ENCODE results near the gene SLC4A1AP.

SLC4A1AP gene

GRCh38 chr2:27727257-27727656, 63.6 kb downstream of the SLC4A1AP start:
- ATAC-seq (ENCODE audit: low read depth): no peak

GRCh38 chr2:27728081-27728858, 64.6 kb downstream of the SLC4A1AP start:
- Histone ChIP-seq H3K27ac (ENCODE audit: poor library complexity, severe bottlenecking) (no peak overlapping the region), H3K9me3 (ENCODE audit: severe bottlenecking) (no peaks in the 10 kb centered on the region), H3K4me3 (ENCODE audit: severe bottlenecking) (no peak overlapping the region), H3K4me1 (ENCODE audit: insufficient read depth, poor library complexity, severe bottlenecking) (peaks cover 2% of the 10 kb centered on the region), H3K27me3 (ENCODE audit: insufficient read depth, poor library complexity, severe bottlenecking) (no peaks in the 10 kb centered on the region), H3K36me3 (ENCODE audit: low read depth) (no peaks in the 10 kb centered on the region)
- no peak for TF ChIP-seq CTCF (IDR thresholded peaks at IDR 0.05; ENCODE audit: poor library complexity, severe bottlenecking)
- DNase-seq (ENCODE audit: low spot score) (no peak), ATAC-seq (ENCODE audit: low read depth) (no peak)

More at GRCh38 chr2:27727257-27727656, 63.6 kb downstream of the SLC4A1AP start:
- Histone ChIP-seq H3K9me3 (ENCODE audit: severe bottlenecking) (no peaks in the 10 kb centered on the region), H3K27me3 (ENCODE audit: insufficient read depth, poor library complexity, severe bottlenecking) (no peaks in the 10 kb centered on the region), H3K4me3 (ENCODE audit: severe bottlenecking) (no peak overlapping the region), H3K4me1 (ENCODE audit: insufficient read depth, poor library complexity, severe bottlenecking) (peaks cover 2% of the 10 kb centered on the region), H3K27ac (ENCODE audit: poor library complexity, severe bottlenecking) (no peak overlapping the region), H3K36me3 (ENCODE audit: low read depth) (no peaks in the 10 kb centered on the region)
- no peak for TF ChIP-seq CTCF (IDR thresholded peaks at IDR 0.05; ENCODE audit: poor library complexity, severe bottlenecking)
- DNase-seq (ENCODE audit: low spot score): no peak

GRCh38 chr2:27729198-27729597, 65.5 kb downstream of the SLC4A1AP start:
- H3K9me3 ChIP-seq (ENCODE audit: severe bottlenecking): no peaks in the 10 kb centered on the region
- ATAC-seq (ENCODE audit: low read depth) (no peak), DNase-seq (ENCODE audit: low spot score) (no peak)
- TF ChIP-seq CTCF (IDR thresholded peaks at IDR 0.05; ENCODE audit: poor library complexity, severe bottlenecking): no peak
- H3K36me3 ChIP-seq (ENCODE audit: low read depth): no peaks in the 10 kb centered on the region
- no peaks in the 10 kb centered on the region for H3K4me1 ChIP-seq (ENCODE audit: insufficient read depth, poor library complexity, severe bottlenecking)
- no peaks in the 10 kb centered on the region for H3K27me3 ChIP-seq (ENCODE audit: insufficient read depth, poor library complexity, severe bottlenecking)
- H3K27ac ChIP-seq (ENCODE audit: poor library complexity, severe bottlenecking): no peak overlapping the region
- H3K4me3 ChIP-seq (ENCODE audit: severe bottlenecking): no peak overlapping the region

- H3K27ac ChIP-seq (ENCODE audit: poor library complexity, severe bottlenecking): no peak overlapping the region
- ATAC-seq (ENCODE audit: low read depth): no peak
- TF ChIP-seq CTCF (IDR thresholded peaks at IDR 0.05; ENCODE audit: poor library complexity, severe bottlenecking): no peak
These were observed 65.9 kb downstream of the SLC4A1AP start for GRCh38 chr2:27729614-27730013.

GRCh38 chr2:27730261-27730662, 66.6 kb downstream of the SLC4A1AP start:
- ATAC-seq (ENCODE audit: low read depth): no peak

More at GRCh38 chr2:27729614-27730013, 65.9 kb downstream of the SLC4A1AP start:
- Histone ChIP-seq H3K27me3 (ENCODE audit: insufficient read depth, poor library complexity, severe bottlenecking) (no peaks in the 10 kb centered on the region), H3K4me3 (ENCODE audit: severe bottlenecking) (no peak overlapping the region), H3K9me3 (ENCODE audit: severe bottlenecking) (no peaks in the 10 kb centered on the region), H3K4me1 (ENCODE audit: insufficient read depth, poor library complexity, severe bottlenecking) (no peaks in the 10 kb centered on the region), H3K36me3 (ENCODE audit: low read depth) (no peaks in the 10 kb centered on the region)
- no peak for DNase-seq (ENCODE audit: low spot score)

More at GRCh38 chr2:27730261-27730662, 66.6 kb downstream of the SLC4A1AP start:
- no peaks in the 10 kb centered on the region for H3K9me3 ChIP-seq (ENCODE audit: severe bottlenecking)
- no peaks in the 10 kb centered on the region for H3K27me3 ChIP-seq (ENCODE audit: insufficient read depth, poor library complexity, severe bottlenecking)
- H3K4me3 ChIP-seq (ENCODE audit: severe bottlenecking): no peak overlapping the region
- DNase-seq (ENCODE audit: low spot score): no peak
- no peaks in the 10 kb centered on the region for H3K4me1 ChIP-seq (ENCODE audit: insufficient read depth, poor library complexity, severe bottlenecking)
- TF ChIP-seq CTCF (IDR thresholded peaks at IDR 0.05; ENCODE audit: poor library complexity, severe bottlenecking): no peak
- no peak overlapping the region for H3K27ac ChIP-seq (ENCODE audit: poor library complexity, severe bottlenecking)
- no peaks in the 10 kb centered on the region for H3K36me3 ChIP-seq (ENCODE audit: low read depth)
